ENCODE results near the gene KRT40. TPM values are rescaled to one million over a fixed set of nuclear protein-coding genes. Genes with fewer than 3 reads are reported as not detected.

KRT40 gene
- total and polyA plus RNA-seq, 2 of the 8 experiments (the other 6 are each of a cell fraction or from before 2014, with no cell fraction given): not detected

- TF ChIP-seq CEBPB (IDR thresholded peaks at IDR 0.05; ENCODE audit: low read depth, low read length) (no peak), TCF12 (IDR thresholded peaks at IDR 0.05; ENCODE audit: low read depth, low read length) (no peak), EP300 (IDR thresholded peaks at IDR 0.05; ENCODE audit: borderline replicate concordance in 1 of 2, low read depth in 2 of 2, low read length in 2 of 2) (no peak)
Measured at GRCh38 chr17:40984226-40984625, at the start of gene KRT40 (continued).

All from H1 (cell line).